ENCODE data around the gene ZNF777. TPM values are rescaled to one million over a fixed set of nuclear protein-coding genes. Genes with fewer than 3 reads are reported as not detected.

Gene ZNF777
- total RNA-seq, 1 experiment from 2014 or later, result 12.0 TPM

- no peak for TF ChIP-seq GTF2I (CRISPR knock-in tag; conservative IDR thresholded peaks at IDR 0.05)
- TF ChIP-seq, protein P1, sequence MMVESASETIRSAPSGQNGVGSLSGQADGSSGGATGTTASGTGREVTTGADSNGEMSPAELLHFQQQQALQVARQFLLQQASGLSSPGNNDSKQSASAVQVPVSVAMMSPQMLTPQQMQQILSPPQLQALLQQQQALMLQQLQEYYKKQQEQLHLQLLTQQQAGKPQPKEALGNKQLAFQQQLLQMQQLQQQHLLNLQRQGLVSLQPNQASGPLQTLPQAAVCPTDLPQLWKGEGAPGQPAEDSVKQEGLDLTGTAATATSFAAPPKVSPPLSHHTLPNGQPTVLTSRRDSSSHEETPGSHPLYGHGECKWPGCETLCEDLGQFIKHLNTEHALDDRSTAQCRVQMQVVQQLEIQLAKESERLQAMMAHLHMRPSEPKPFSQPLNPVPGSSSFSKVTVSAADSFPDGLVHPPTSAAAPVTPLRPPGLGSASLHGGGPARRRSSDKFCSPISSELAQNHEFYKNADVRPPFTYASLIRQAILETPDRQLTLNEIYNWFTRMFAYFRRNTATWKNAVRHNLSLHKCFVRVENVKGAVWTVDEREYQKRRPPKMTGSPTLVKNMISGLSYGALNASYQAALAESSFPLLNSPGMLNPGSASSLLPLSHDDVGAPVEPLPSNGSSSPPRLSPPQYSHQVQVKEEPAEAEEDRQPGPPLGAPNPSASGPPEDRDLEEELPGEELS (CRISPR knock-in tag; IDR thresholded peaks at IDR 0.05), result no peak
These were observed 6.1 kb downstream of the ZNF777 start (continued) for GRCh38 chr7:149454750-149455149.

DNA sequence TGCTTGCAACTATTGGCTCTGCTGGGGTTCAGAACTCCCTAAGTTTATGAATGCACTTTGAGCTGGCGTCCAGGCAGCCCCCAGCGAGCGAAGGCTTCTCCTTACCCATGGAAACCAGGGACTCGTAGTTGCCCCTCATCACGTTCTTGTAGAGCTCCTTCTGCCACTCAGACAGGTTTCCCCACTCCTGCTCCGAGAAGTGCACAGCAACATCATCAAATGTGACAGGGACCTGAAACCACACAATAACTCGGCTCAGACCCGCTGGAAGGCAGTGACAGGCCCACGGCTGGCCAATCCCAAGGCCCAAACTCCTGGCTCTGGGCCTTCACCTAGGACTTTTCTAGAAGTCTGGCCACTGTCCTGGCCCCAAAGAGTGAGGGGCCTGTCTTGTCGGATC, 6.9 kb downstream of the ZNF777 start:
- DNase-seq (ENCODE audit: low spot score) (no peak), ATAC-seq (no peak)
- CTCF ChIA-PET, result no interaction called here
- Mint-ChIP-seq H3K27ac (no peak overlapping the region), H3K27me3 (ENCODE audit: low read depth) (peaks cover 11% of the 10 kb centered on the region), H3K9me3 (no peaks in the 10 kb centered on the region), H3K4me3 (no peak overlapping the region), H3K36me3 (peaks cover 28% of the 10 kb centered on the region), H3K4me1 (peaks cover 10% of the 10 kb centered on the region)
- TF ChIP-seq ATF1 (CRISPR knock-in tag; IDR thresholded peaks at IDR 0.05) (no peak), NFATC4 (CRISPR knock-in tag; IDR thresholded peaks at IDR 0.05) (no peak), TEAD4 (CRISPR knock-in tag; IDR thresholded peaks at IDR 0.05) (no peak), EMX1 (CRISPR knock-in tag; IDR thresholded peaks at IDR 0.05) (no peak), USF1 (CRISPR knock-in tag; IDR thresholded peaks at IDR 0.05) (no peak), ZNF138 (CRISPR knock-in tag; conservative IDR thresholded peaks at IDR 0.05) (no peak), HMGA2 (CRISPR knock-in tag; IDR thresholded peaks at IDR 0.05) (no peak), ATF2 (CRISPR knock-in tag; IDR thresholded peaks at IDR 0.05; ENCODE audit: borderline replicate concordance, low read depth) (no peak), AFF4 (CRISPR knock-in tag; IDR thresholded peaks at IDR 0.05; ENCODE audit: borderline replicate concordance) (no peak), ETV6 (CRISPR knock-in tag; IDR thresholded peaks at IDR 0.05) (no peak), SMAD3 (CRISPR knock-in tag; IDR thresholded peaks at IDR 0.05; ENCODE audit: borderline replicate concordance) (no peak), ZNF263 (CRISPR knock-in tag; IDR thresholded peaks at IDR 0.05; ENCODE audit: low read depth) (no peak)
- TF ChIP-seq, protein P2, sequence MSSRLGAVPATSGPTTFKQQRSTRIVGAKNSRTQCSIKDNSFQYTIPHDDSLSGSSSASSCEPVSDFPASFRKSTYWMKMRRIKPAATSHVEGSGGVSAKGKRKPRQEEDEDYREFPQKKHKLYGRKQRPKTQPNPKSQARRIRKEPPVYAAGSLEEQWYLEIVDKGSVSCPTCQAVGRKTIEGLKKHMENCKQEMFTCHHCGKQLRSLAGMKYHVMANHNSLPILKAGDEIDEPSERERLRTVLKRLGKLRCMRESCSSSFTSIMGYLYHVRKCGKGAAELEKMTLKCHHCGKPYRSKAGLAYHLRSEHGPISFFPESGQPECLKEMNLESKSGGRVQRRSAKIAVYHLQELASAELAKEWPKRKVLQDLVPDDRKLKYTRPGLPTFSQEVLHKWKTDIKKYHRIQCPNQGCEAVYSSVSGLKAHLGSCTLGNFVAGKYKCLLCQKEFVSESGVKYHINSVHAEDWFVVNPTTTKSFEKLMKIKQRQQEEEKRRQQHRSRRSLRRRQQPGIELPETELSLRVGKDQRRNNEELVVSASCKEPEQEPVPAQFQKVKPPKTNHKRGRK (CRISPR knock-in tag; IDR thresholded peaks at IDR 0.05; ENCODE audit: borderline replicate concordance), result no peak
- TF ChIP-seq, protein P3, sequence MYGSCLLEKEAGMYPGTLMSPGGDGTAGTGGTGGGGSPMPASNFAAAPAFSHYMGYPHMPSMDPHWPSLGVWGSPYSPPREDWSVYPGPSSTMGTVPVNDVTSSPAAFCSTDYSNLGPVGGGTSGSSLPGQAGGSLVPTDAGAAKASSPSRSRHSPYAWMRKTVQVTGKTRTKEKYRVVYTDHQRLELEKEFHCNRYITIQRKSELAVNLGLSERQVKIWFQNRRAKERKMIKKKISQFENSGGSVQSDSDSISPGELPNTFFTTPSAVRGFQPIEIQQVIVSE (CRISPR knock-in tag; IDR thresholded peaks at IDR 0.05; ENCODE audit: borderline replicate concordance), result no peak
- POLR2A ChIA-PET, result no interaction called here

All from WTC11 (cell line).